ENCODE data around the gene ELP4.
"Not testable (repeated sequence)": the region's sequence is repeated elsewhere in the genome, so short reads cannot be mapped to it uniquely, and the experiment has no call there.

The ELP4 gene

DNA sequence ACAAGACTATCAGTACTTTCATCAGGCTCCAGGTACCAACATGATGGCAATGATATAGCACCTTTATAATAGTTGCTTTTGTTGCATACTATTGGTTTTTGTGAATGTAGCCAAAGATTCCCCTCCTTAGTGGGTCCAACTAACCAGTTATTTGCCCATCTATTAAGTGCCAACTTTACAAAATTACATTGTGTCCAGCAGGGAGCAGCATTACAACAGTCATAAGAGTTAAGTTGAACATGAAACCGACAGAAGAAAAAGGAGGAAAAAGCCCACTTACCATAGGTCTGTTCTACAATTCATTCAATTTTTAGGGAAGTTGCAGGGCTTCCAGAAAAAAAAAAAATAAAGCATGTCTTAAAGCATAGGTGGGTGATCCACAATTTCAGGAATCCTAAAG lies 21.7 kb upstream of the ELP4 start:
- no peak overlapping the region for H2AK5ac ChIP-seq (ENCODE audit: low read depth, low read length)
- H3K27me3 ChIP-seq (ENCODE audit: control insufficient read depth in 3 of 3, insufficient read depth in 3 of 3, low read depth in 1 of 3, low read length in 3 of 3) = no peaks in the 10 kb centered on the region
- H2BK120ac ChIP-seq (ENCODE audit: low read depth, low read length) = no peak overlapping the region
- no peak overlapping the region for H3K4me2 ChIP-seq (ENCODE audit: insufficient read depth, low read length, poor library complexity, severe bottlenecking)
- H3K18ac ChIP-seq (ENCODE audit: low read length) = no peak overlapping the region
- H3K9me3 ChIP-seq (replicated peaks in 1 of 2; ENCODE audit: control insufficient read depth in 2 of 2, insufficient read depth in 1 of 2, low read depth in 1 of 2, low read length in 2 of 2) = peaks cover 0 to 17% of the 10 kb centered on the region in 2 donors
- no peak overlapping the region for H3K4ac ChIP-seq (ENCODE audit: low read length)
- no peak overlapping the region for H4K91ac ChIP-seq (ENCODE audit: low read depth, low read length, poor library complexity)
- H3K14ac ChIP-seq (ENCODE audit: low read length) = no peak overlapping the region
- H3K9ac ChIP-seq (ENCODE audit: low read depth, low read length, poor library complexity) = no peak overlapping the region
- H2BK5ac ChIP-seq (ENCODE audit: low read length) = no peak overlapping the region
- DNase-seq (ENCODE audit: low spot score) = peak; percentile 27
- no peak overlapping the region for H4K8ac ChIP-seq (ENCODE audit: low read depth, low read length)
- H3K36me3 ChIP-seq (replicated peaks in 1 of 2; ENCODE audit: control insufficient read depth in 2 of 2, insufficient read depth in 2 of 2, low read length in 2 of 2) = peaks cover 0 to 24% of the 10 kb centered on the region in 2 donors
- H2BK15ac ChIP-seq (ENCODE audit: low read length) = no peak overlapping the region
- H3K4me3 ChIP-seq (ENCODE audit: low read length in 2 of 2) = no peak overlapping the region
- no peak overlapping the region for H2AFZ ChIP-seq (ENCODE audit: low read length)
- H3K4me1 ChIP-seq (ENCODE audit: control insufficient read depth in 2 of 2, insufficient read depth in 1 of 2, low read depth in 1 of 2, low read length in 2 of 2) = no peaks in the 10 kb centered on the region
- WGBS, 2 donors (ENCODE audit: extremely low coverage in 2 of 2, insufficient read length in 2 of 2, insufficient replicate concordance in 1 of 2) = no CpG with 5 or more reads among the region's 1 CpG
- peaks cover 2% of the 10 kb centered on the region for H3K79me1 ChIP-seq (ENCODE audit: low read depth, low read length)
- no peak overlapping the region for H2BK12ac ChIP-seq (ENCODE audit: low read length)
- H3K27ac ChIP-seq (replicated peaks; ENCODE audit: low read length) = no peak overlapping the region
- H3K23ac ChIP-seq (ENCODE audit: low read depth, low read length, poor library complexity) = no peak overlapping the region

GRCh38 chr11:31492320-31492913 lies 17.1 kb upstream of the ELP4 start:
- Histone ChIP-seq H3K18ac (ENCODE audit: low read length) (no peak overlapping the region), H3K14ac (ENCODE audit: low read length) (no peak overlapping the region), H3K23ac (ENCODE audit: low read depth, low read length, poor library complexity) (no peak overlapping the region), H2BK5ac (ENCODE audit: low read length) (no peak overlapping the region), H4K91ac (ENCODE audit: low read depth, low read length, poor library complexity) (no peak overlapping the region), H2AK5ac (ENCODE audit: low read depth, low read length) (no peak overlapping the region), H3K4ac (ENCODE audit: low read length) (no peak overlapping the region), H3K9ac (ENCODE audit: low read depth, low read length, poor library complexity) (no peak overlapping the region), H3K36me3 (replicated peaks in 1 of 2; ENCODE audit: control insufficient read depth in 2 of 2, insufficient read depth in 2 of 2, low read length in 2 of 2) (peaks cover 2 to 49% of the 10 kb centered on the region in 2 donors), H3K27ac (replicated peaks; ENCODE audit: low read length) (no peak overlapping the region), H2AFZ (ENCODE audit: low read length) (no peak overlapping the region), H3K9me3 (replicated peaks in 1 of 2; ENCODE audit: control insufficient read depth in 2 of 2, insufficient read depth in 1 of 2, low read depth in 1 of 2, low read length in 2 of 2) (peaks cover 3 to 43% of the 10 kb centered on the region in 2 donors), H3K27me3 (ENCODE audit: control insufficient read depth in 3 of 3, insufficient read depth in 3 of 3, low read depth in 1 of 3, low read length in 3 of 3) (no peaks in the 10 kb centered on the region), H4K8ac (ENCODE audit: low read depth, low read length) (no peak overlapping the region), H3K79me1 (ENCODE audit: low read depth, low read length) (peaks cover 8% of the 10 kb centered on the region), H2BK12ac (ENCODE audit: low read length) (no peak overlapping the region), H3K4me1 (ENCODE audit: control insufficient read depth in 2 of 2, insufficient read depth in 1 of 2, low read depth in 1 of 2, low read length in 2 of 2) (no peaks in the 10 kb centered on the region), H3K4me2 (ENCODE audit: insufficient read depth, low read length, poor library complexity, severe bottlenecking) (no peak overlapping the region), H2BK15ac (ENCODE audit: low read length) (no peak overlapping the region), H2BK120ac (ENCODE audit: low read depth, low read length) (no peak overlapping the region), H3K4me3 (ENCODE audit: low read length in 2 of 2) (no peak overlapping the region)
- no CpG with 5 or more reads among the region's 2 CpGs for WGBS, 2 donors (ENCODE audit: extremely low coverage in 2 of 2, insufficient read length in 2 of 2, insufficient replicate concordance in 1 of 2)
- DNase-seq (ENCODE audit: low spot score) = no peak

DNA sequence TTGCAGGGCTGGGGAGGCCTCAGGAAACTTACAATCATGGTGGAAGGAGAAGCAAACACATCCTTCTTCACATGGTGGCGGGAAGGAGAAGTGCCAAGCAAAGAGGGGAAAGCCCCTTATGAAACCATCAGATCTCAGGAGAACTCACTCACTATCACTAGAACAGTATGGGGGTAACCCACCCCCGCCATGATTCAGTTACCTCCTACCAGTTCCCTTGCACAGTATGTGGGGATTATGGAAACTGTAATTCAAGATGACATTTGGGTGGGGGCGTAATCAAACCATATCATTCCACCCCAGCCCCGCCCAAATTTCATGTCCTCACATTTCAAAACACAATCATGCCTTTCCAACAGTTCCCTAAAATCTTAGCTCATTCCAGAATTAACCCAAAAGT lies 16.3 kb upstream of the ELP4 start:
- H3K18ac ChIP-seq (ENCODE audit: low read length) = no peak overlapping the region
- H3K27ac ChIP-seq (replicated peaks; ENCODE audit: low read length) = no peak overlapping the region
- H3K9ac ChIP-seq (ENCODE audit: low read depth, low read length, poor library complexity) = no peak overlapping the region
- H3K14ac ChIP-seq (ENCODE audit: low read length) = no peak overlapping the region
- H3K4me2 ChIP-seq (ENCODE audit: insufficient read depth, low read length, poor library complexity, severe bottlenecking) = no peak overlapping the region
- no peak overlapping the region for H4K8ac ChIP-seq (ENCODE audit: low read depth, low read length)
- peaks cover 2 to 44% of the 10 kb centered on the region in 2 donors for H3K36me3 ChIP-seq (replicated peaks in 1 of 2; ENCODE audit: control insufficient read depth in 2 of 2, insufficient read depth in 2 of 2, low read length in 2 of 2)
- H2AFZ ChIP-seq (ENCODE audit: low read length) = no peak overlapping the region
- H3K27me3 ChIP-seq (ENCODE audit: control insufficient read depth in 3 of 3, insufficient read depth in 3 of 3, low read depth in 1 of 3, low read length in 3 of 3) = no peaks in the 10 kb centered on the region
- DNase-seq (ENCODE audit: low spot score) = no peak
- no peak overlapping the region for H4K91ac ChIP-seq (ENCODE audit: low read depth, low read length, poor library complexity)
- H3K23ac ChIP-seq (ENCODE audit: low read depth, low read length, poor library complexity) = no peak overlapping the region
- peaks cover 3 to 43% of the 10 kb centered on the region in 2 donors for H3K9me3 ChIP-seq (replicated peaks in 1 of 2; ENCODE audit: control insufficient read depth in 2 of 2, insufficient read depth in 1 of 2, low read depth in 1 of 2, low read length in 2 of 2)
- no peak overlapping the region for H2BK5ac ChIP-seq (ENCODE audit: low read length)
- H2BK120ac ChIP-seq (ENCODE audit: low read depth, low read length) = no peak overlapping the region
- WGBS, 2 donors (ENCODE audit: extremely low coverage in 2 of 2, insufficient read length in 2 of 2, insufficient replicate concordance in 1 of 2) = no CpG with 5 or more reads among the region's 4 CpGs
- no peaks in the 10 kb centered on the region for H3K4me1 ChIP-seq (ENCODE audit: control insufficient read depth in 2 of 2, insufficient read depth in 1 of 2, low read depth in 1 of 2, low read length in 2 of 2)
- H3K4ac ChIP-seq (ENCODE audit: low read length) = no peak overlapping the region
- no peak overlapping the region for H2BK15ac ChIP-seq (ENCODE audit: low read length)
- no peak overlapping the region for H2AK5ac ChIP-seq (ENCODE audit: low read depth, low read length)
- H3K79me1 ChIP-seq (ENCODE audit: low read depth, low read length) = peaks cover 8% of the 10 kb centered on the region
- no peak overlapping the region for H2BK12ac ChIP-seq (ENCODE audit: low read length)
- H3K4me3 ChIP-seq (ENCODE audit: low read length in 2 of 2) = no peak overlapping the region

GRCh38 chr11:31493762-31494161 lies 15.8 kb upstream of the ELP4 start:
- Histone ChIP-seq H3K36me3 (replicated peaks in 1 of 2; ENCODE audit: control insufficient read depth in 2 of 2, insufficient read depth in 2 of 2, low read length in 2 of 2) (peaks cover 2 to 44% of the 10 kb centered on the region in 2 donors), H3K9me3 (replicated peaks in 1 of 2; ENCODE audit: control insufficient read depth in 2 of 2, insufficient read depth in 1 of 2, low read depth in 1 of 2, low read length in 2 of 2) (peaks cover 3 to 43% of the 10 kb centered on the region in 2 donors)
- not testable (repeated sequence) for H3K79me1 ChIP-seq (ENCODE audit: low read depth, low read length); H3K27ac ChIP-seq (replicated peaks; ENCODE audit: low read length); H3K23ac ChIP-seq (ENCODE audit: low read depth, low read length, poor library complexity); H3K14ac ChIP-seq (ENCODE audit: low read length); H2BK120ac ChIP-seq (ENCODE audit: low read depth, low read length); H3K9ac ChIP-seq (ENCODE audit: low read depth, low read length, poor library complexity); H3K4me1 ChIP-seq (ENCODE audit: control insufficient read depth in 2 of 2, insufficient read depth in 1 of 2, low read depth in 1 of 2, low read length in 2 of 2); H3K4ac ChIP-seq (ENCODE audit: low read length); H4K91ac ChIP-seq (ENCODE audit: low read depth, low read length, poor library complexity); H3K4me3 ChIP-seq (ENCODE audit: low read length in 2 of 2); H4K8ac ChIP-seq (ENCODE audit: low read depth, low read length); H3K27me3 ChIP-seq (ENCODE audit: control insufficient read depth in 3 of 3, insufficient read depth in 3 of 3, low read depth in 1 of 3, low read length in 3 of 3); H2BK5ac ChIP-seq (ENCODE audit: low read length); H2BK12ac ChIP-seq (ENCODE audit: low read length); H3K18ac ChIP-seq (ENCODE audit: low read length); H2BK15ac ChIP-seq (ENCODE audit: low read length); H3K4me2 ChIP-seq (ENCODE audit: insufficient read depth, low read length, poor library complexity, severe bottlenecking); DNase-seq (ENCODE audit: low spot score); H2AFZ ChIP-seq (ENCODE audit: low read length); H2AK5ac ChIP-seq (ENCODE audit: low read depth, low read length)
- no CpG with 5 or more reads among the region's 4 CpGs for WGBS, 2 donors (ENCODE audit: extremely low coverage in 2 of 2, insufficient read length in 2 of 2, insufficient replicate concordance in 1 of 2)
